BJ (cell line): ENCODE data around the gene TIMM13. TPM values are rescaled to one million over a fixed set of nuclear protein-coding genes. Genes with fewer than 3 reads are reported as not detected.

ENCODE experiments used
- CTCF ChIA-PET: fragments of 350-600 bp; formaldehyde crosslinking; extraction: SDS; loops from one replicate; lab custom pipeline; 2021; ENCODE audit warnings: antibody characterized with exemption, inconsistent platforms; lab: Yijun Ruan, JAX
- POLR2A ChIA-PET: fragments of 300-600 bp; sonication (Branson Sonifier 250); formaldehyde crosslinking; extraction: SDS; loops from one replicate; lab custom pipeline; 2021; ENCODE audit warnings: antibody characterized with exemption; lab: Charles Lee
- DNase-seq: peaks from one replicate; pipeline ENCODE4 v3.0.0-alpha.2; 2011; ENCODE audit warnings: low read depth
- H3K27me3 ChIP-seq: 2 replicates; pipeline ENCODE4 v1.6.0; 2011; ENCODE audit warnings: low read length; ENCODE audit not compliant: control insufficient read depth, insufficient read depth
- H3K36me3 ChIP-seq: 2 replicates; pipeline ENCODE4 v1.5.1; 2011; ENCODE audit warnings: low read length; ENCODE audit not compliant: control insufficient read depth, insufficient read depth
- H3K4me3 ChIP-seq: 2 replicates; pipeline ENCODE4 v1.5.1; 2011; ENCODE audit warnings: low read depth, mild to moderate bottlenecking, control low read depth, low read length
- CTCF ChIP-seq: IDR thresholded peaks from 2 replicates; pipeline ENCODE4 v1.5.1; 2011; ENCODE audit warnings: low read depth, mild to moderate bottlenecking, control low read depth, inconsistent platforms, low read length, moderate library complexity; ENCODE audit not compliant: insufficient read depth
- polyA plus RNA-seq: library from polyadenylated mRNA; depleted of rRNA; stranded (reverse); fragments of >200 nt; gene quantifications from 2 replicates; pipeline ENCODE4 v1.2.3, GENCODE V29; 2011

The TIMM13 gene
- polyA plus RNA-seq, 1 experiment = 50.7 TPM

DNA sequence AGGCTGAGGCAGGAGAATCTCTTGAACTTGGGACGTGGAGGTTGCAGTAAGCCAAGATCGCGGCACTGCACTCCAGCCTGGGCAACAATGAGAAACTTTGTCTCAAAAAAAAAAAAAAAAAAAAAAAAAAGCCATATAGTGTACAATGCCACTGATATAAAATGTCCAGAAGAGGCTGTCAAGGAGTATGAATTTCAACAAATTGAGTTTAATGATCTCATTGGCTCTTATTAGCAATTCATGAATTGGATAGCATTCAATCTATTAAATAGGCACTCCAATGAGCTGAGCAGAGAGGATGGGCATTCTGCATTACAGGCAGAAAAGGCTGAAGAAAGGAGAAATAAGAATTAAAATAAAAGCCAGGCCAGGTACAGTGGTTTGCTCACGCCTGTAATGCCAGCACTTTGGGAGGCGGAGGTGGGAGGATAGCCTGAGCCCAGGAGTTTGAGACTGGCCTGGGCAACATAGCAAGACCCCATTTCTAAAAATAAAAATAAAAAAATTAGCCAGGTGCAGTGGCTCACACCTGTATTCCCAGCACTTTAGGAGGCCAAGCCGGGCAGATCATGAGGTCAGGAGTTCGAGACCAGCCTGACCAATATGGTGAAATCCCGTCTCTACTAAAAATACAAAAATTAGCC lies 30.1 kb upstream of the TIMM13 start:
- ChIA-PET CTCF (interaction anchor here (0.7 to 1.6 kb wide), 4 partner anchors 30 to 170 kb away, joined by 3 to 6 read pairs (median 4); partner anchors contain the start of gene TIMM13), POLR2A (interaction anchor here (1.0 kb wide), 1 partner anchor 18 kb away, joined by 6 read pairs; the partner anchor contains the start of gene GADD45B)
- H3K36me3 ChIP-seq = no peaks in the 10 kb centered on the region
- no peaks in the 10 kb centered on the region for H3K27me3 ChIP-seq
- no peak for TF ChIP-seq CTCF
- no peak for DNase-seq
- peak overlapping the region; percentile 31 for H3K4me3 ChIP-seq

- CTCF ChIA-PET = interaction anchor here (0.6 to 1.6 kb wide), 6 partner anchors 10 to 159 kb away, joined by 3 to 5 read pairs (median 4); no protein-coding TSS in a partner anchor
- no peak for DNase-seq
- H3K36me3 ChIP-seq = no peaks in the 10 kb centered on the region
- H3K4me3 ChIP-seq = peak overlapping the region; percentile 81
- no peaks in the 10 kb centered on the region for H3K27me3 ChIP-seq
- POLR2A ChIA-PET = interaction anchor here (0.6 to 0.8 kb wide), 3 partner anchors 11 to 124 kb away, joined by 3 to 4 read pairs (median 3); partner anchors contain the start of gene GADD45B
- TF ChIP-seq CTCF = no peak
These were observed 28.6 kb upstream of the TIMM13 start for GRCh38 chr19:2455851-2456570.

DNA sequence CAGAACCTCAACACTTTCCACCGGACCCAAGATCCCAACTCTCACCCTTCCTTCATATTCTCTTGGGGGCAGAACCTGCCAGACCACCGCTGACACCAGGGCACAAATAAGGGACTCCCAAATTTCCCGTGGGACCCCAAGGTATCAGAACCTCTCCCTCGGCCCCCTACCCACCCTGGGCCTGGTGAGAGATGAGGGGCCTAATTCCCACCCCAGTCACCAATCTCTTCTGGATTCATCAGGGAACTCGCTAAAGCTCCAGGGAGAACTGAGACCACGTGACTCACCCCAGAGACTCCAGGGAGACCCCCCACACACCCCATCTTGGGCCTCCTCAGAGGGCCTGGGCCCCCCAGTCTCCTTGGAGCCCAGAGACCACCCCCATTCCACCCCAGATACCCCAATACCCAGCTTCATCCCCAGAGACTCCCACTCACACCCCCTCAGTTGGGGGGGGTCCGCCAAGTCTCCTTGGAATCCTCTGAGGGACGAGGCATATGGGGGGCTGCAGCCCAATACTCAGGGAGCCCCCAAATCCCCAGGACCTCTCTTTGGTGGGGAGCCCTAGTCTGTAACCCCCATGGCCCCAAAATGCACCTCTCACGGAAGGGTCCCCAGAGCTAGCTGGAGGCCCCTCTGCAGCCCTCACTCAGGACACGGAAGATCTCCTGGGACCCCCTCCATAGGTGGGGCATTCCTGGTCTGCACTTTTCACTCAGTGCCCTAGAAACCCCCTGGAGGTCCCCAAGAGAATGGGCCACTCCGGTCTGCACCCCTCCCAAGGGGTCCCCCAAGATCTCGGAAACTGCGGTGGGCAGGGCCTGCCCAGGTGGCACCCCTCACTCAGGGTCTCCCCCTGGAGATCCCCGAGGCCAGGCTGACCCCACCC lies 27.8 kb upstream of the TIMM13 start:
- H3K4me3 ChIP-seq = peak overlapping the region; percentile 81
- no peak for TF ChIP-seq CTCF
- DNase-seq = no peak
- CTCF ChIA-PET = interaction anchor here (0.6 to 1.4 kb wide), 3 partner anchors 9 to 21 kb away, joined by 4 read pairs; partner anchors contain the start of gene GADD45B
- no peaks in the 10 kb centered on the region; the same call in 1 of the 2 replicates for H3K36me3 ChIP-seq
- H3K27me3 ChIP-seq = no peaks in the 10 kb centered on the region
- POLR2A ChIA-PET = interaction anchor here (0.7 to 0.8 kb wide), 2 partner anchors 10 to 20 kb away, joined by 3 read pairs; partner anchors contain the start of gene GADD45B

DNA sequence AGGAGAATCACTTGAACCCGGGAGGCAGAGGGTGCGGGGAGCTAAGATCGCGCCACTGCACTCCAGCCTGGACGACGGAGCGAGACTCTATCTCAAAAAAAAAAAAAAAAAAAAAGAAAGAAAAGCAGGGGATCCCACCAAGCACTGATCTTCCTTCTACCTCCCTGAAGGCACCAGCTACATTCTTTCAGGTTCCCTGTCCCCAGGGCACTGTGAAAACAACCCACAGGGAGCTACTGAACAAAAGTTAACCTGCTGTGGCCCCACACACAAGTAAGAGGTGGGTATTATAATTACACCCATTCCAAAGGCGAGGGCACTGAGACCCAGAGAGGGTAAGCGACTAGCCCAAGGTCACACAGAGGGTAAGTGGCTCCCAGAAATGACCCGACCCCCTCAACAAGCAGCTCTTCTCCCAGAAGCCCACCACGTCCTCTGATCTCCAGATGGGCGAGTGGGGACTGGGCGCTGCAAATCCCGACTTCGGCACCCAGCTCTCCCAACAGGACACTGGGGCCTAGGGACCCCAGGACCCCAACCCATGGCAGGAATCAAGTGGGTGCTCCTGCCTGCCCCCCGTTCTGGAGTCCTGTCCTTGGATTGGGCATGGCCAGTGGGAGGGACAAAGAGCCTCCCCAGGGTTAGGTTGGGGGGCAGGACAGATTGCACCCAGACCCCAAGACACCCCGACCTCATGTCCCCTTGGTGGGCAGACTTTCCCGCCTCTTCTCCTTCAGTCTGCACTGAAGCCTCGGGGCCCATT lies 27.0 kb upstream of the TIMM13 start:
- CTCF ChIA-PET = interaction anchor here (0.8 kb wide), 1 partner anchor 22 kb away, joined by 4 read pairs; the partner anchor contains the start of gene GADD45B
- TF ChIP-seq CTCF = no peak
- H3K27me3 ChIP-seq = no peaks in the 10 kb centered on the region
- DNase-seq = no peak
- POLR2A ChIA-PET = interaction anchor here (0.5 kb wide), 1 partner anchor 144 kb away, joined by 3 read pairs; no protein-coding TSS in a partner anchor
- H3K36me3 ChIP-seq = no peaks in the 10 kb centered on the region; the same call in 1 of the 2 replicates
- H3K4me3 ChIP-seq = no peak overlapping the region
